C4-2B (cell line): Measurements from ENCODE around the gene NDUFAF2.
"Not testable (repeated sequence)": the region's sequence is repeated elsewhere in the genome, so short reads cannot be mapped to it uniquely, and the experiment has no call there.

ENCODE experiments used
- H3K27ac ChIP-seq: fragments of 450-650 bp; 2 replicates; pipeline ENCODE4 v1.5.1; 2017
- ZFX ChIP-seq: fragments of 450-650 bp; IDR thresholded peaks from 2 replicates; pipeline ENCODE4 v1.6.1; 2017
- TF ChIP-seq, protein P1 (sequence below): fragments of 450-650 bp; conservative IDR thresholded peaks from 2 replicates; pipeline ENCODE4 v1.5.1; 2017; ENCODE audit warnings: mild to moderate bottlenecking

The NDUFAF2 gene

DNA sequence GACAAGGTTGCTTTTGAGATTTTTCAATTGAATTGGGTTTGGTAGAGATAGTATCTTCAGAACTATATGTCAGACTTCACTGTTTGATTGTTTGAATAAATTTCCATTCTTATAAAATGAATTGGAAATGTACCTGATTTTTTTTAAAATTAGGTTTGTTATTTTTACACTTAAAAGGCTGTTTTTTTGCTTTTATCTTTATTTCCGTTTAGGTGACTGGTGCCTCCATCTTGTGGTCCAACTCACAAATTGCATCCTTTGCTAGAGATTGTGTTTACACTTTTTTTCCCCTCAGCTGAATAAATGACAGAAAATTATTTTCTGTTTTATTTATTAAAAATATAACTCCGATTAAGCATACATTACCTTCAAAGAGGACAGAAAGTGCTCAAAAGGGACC is 15.6 kb downstream of the NDUFAF2 start:
- TF ChIP-seq, protein P1, sequence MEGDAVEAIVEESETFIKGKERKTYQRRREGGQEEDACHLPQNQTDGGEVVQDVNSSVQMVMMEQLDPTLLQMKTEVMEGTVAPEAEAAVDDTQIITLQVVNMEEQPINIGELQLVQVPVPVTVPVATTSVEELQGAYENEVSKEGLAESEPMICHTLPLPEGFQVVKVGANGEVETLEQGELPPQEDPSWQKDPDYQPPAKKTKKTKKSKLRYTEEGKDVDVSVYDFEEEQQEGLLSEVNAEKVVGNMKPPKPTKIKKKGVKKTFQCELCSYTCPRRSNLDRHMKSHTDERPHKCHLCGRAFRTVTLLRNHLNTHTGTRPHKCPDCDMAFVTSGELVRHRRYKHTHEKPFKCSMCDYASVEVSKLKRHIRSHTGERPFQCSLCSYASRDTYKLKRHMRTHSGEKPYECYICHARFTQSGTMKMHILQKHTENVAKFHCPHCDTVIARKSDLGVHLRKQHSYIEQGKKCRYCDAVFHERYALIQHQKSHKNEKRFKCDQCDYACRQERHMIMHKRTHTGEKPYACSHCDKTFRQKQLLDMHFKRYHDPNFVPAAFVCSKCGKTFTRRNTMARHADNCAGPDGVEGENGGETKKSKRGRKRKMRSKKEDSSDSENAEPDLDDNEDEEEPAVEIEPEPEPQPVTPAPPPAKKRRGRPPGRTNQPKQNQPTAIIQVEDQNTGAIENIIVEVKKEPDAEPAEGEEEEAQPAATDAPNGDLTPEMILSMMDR, result peak; percentile 79
- TF ChIP-seq ZFX, result no peak
- H3K27ac ChIP-seq, result no peak overlapping the region

DNA sequence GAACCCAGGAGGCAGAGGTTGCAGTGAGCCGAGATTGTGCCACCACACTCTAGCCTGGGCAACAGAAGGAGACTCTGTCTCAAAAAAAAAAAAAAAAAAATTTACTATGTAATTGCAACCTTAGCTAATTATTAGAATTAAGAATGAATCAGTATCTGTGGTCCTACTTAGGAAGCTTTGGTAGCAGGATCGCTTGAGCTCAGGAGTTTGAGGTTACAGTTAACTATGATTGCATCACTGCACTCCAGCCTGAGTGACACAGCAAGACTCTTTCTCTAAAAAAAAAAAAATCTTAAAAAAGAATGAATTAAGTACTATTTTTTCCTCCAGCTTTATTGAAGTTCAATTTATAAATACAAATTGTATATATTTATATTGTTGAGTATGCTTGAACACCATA is 16.7 kb downstream of the NDUFAF2 start:
- no peak overlapping the region for H3K27ac ChIP-seq
- no peak for TF ChIP-seq ZFX

DNA sequence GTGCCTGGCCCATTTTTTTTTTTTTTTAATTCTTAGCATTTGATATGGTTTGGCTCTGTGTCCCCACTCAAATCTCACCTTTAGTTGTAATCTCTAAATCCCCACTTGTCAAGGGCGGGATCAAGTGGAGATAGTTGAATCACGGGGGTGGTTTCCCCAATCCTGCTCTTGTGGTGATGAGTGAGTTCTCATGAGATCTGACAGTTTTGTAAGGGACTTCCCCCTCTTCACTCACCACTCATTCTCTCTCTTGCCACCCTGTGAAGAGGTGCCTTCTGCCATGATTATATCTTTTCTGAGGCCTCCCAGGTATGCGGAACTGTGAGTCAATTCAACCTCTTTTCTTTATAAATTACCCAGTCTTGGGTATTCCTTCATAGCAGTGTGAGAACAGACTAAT is 27.2 kb downstream of the NDUFAF2 start:
- no peak overlapping the region for H3K27ac ChIP-seq
- TF ChIP-seq ZFX, result no peak
- TF ChIP-seq, protein P1, result no peak

DNA sequence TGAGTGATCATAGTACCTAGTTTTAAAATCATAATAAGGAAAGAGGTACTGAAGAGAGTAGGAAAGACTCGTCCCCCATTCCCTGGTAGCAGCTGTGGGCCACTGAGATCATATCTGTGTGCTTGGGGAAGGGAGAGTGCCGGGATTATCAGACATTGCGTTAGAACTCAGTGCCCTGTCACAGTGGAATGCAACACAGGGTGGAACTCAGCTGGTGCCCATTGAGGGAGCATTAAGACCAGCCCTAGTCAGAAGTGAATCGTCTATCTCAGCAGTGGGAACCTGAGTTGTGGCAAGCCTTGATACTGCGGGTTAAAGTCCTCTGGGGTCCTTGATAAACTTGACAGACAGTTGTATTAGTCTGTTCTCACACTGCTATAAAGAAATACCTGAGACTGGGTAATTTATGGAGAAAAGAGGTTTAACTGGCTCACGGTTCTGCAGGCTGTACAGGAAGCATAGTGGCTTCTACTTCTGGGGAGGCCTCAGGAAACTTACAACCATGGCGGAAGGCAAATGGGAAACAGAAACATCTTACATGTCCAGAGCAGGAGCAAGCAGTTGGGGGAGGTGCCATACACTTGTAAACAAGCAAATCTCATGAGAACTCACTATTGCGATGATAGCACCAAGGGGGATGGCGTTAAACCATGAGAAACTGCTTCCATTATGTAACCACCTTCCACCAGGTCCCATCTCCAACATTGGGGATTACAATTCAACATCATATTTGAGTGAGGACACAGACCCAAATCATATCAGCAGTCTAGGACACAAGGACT is 33.1 kb downstream of the NDUFAF2 start:
- no peak for TF ChIP-seq ZFX
- no peak overlapping the region for H3K27ac ChIP-seq

DNA sequence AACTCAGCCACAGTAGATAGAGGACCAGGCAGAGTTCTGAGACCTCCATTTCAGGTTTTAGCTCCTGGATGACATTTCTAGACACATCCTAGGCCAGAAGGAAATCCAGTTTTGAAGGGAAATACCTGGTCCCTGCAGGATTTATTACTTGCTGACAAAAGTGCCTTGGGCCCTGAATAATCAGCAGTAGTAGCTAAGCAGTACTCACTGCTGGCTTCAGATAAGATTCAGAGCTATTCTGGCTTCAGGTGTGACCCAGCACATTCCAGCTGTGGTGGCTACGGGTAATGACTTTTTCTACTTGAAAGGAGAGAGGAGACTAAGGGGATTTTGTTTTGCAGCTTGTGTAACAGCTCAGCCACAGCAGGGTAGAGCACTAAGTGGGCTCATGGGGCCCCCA is 34.0 kb downstream of the NDUFAF2 start:
- TF ChIP-seq ZFX, result no peak
- TF ChIP-seq, protein P1, result no peak
- no peak overlapping the region for H3K27ac ChIP-seq

DNA sequence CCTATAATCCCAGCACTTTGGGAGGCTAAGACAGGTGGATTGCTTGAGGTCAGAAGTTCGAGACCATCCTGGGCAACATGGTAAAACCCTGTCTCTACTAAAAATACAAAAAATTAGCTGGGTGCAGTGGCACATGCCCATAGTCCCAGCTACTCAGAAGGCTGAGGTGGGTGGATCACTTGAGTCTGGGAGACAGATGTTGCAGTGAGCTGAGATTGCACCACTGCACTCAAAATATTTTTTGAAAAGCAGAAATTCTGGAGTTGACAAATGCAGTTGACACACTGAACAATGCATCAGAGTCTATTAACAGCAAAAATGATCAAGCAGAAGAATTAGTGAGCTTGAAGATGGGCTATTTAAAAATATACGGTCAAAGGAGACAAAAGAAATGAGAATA is 35.5 kb downstream of the NDUFAF2 start:
- no peak overlapping the region for H3K27ac ChIP-seq
- TF ChIP-seq, protein P1, result no peak
- no peak for TF ChIP-seq ZFX

DNA sequence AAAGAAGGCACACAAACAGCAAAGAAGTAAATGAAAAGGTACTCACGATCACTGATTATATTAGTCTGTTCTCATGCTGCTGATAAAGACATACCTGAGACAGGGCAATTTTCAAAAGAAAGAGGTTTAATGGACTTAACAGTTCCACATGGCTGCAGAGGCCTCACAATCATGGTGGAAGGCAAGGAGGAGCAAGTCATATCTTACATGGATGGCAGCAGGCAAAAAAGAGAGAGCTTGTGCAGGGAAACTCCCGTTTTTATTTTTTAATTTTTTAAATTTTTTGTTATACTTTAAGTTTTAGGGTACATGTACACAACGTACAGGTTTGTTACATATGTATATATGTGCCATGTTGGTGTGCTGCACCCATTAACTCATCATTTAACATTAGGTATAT is 37.1 kb downstream of the NDUFAF2 start:
- H3K27ac ChIP-seq, result not testable (repeated sequence)

DNA sequence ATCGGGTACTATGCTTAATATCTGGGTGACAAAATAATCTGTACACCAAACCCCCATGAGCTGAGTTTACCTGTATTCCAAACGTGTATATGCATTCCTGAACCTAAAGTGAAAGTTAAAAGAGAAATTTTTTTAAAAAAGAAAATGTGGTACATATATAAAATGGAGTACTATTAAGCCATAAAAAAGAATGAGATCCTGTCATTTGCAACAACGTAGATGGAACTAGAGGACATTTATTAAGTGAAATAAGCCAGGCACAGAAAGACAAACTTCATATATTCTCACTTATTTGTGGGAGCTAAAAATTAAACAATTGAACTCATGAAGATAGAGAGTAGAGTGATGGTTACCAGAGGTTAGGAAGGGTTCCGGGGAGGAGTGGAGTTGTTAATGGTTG is 44.8 kb downstream of the NDUFAF2 start:
- H3K27ac ChIP-seq, result no peak overlapping the region
- no peak for TF ChIP-seq ZFX
- TF ChIP-seq, protein P1, result no peak

DNA sequence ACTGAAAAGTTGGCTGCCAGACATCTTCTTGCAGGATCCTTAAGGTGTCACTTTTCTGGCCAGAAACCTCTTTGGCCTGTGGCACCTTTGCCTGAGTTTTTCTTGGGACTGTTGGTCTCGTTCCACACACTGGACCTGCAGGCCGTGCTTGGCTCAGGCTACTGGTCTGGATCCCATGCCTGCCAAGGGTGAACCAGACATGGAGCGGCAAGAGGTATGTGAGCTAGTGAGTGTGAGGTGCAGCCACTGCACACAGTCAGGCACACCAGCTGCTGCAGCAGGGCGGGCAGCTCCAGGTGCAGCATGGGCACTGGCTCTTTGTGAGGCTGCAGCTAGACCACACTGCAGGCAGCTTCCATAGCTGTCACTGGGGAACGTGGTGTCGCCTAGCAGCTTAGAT is 47.9 kb downstream of the NDUFAF2 start:
- no peak for TF ChIP-seq ZFX
- TF ChIP-seq, protein P1, result no peak
- no peak overlapping the region for H3K27ac ChIP-seq
